MM.1S (cell line): ENCODE measurements around the gene VPS52.

Source experiments
- EZH2phosphoT487 ChIP-seq: fragments of 300-600 bp; sonication (generic); IDR thresholded peaks from 2 replicates; pipeline ENCODE4 v1.6.1; 2018; ENCODE audit warnings: antibody characterized with exemption, low read length
- TF ChIP-seq, protein P1 (sequence below): fragments of 300-600 bp; sonication (generic); IDR thresholded peaks from 2 replicates; pipeline ENCODE4 v1.5.1; 2016; ENCODE audit warnings: antibody characterized with exemption, low read length, mixed read lengths

DNA sequence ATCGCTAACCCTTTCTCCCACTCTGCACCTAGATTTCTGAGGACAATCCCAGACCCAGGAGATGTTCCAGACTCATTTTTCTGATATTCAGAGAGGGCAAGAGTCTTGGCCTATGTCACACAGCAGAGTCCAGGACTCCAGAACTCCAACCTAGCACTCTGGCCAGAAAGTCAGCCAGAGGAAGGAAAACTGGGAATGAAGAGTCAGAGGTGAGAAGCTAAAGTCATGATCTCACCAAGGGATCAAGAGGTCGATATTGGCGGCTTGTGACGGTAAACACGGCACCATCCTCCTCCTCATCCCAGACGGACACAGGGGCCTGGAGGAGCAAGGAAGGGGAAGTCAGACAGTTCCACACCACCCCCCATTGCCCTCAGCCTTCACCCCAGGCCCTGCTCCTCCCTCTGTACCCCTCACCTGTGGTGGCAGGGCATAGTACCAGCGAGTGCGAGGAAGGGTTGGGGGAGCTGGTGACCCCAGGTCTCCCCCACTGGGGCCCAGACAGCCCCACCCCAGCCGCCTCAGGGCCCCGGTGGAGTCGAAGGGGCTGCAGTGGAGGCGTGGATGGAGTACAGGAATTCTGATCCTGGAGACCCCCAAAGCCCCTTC is 25.2 kb upstream of the VPS52 start:
- TF ChIP-seq, protein P1, sequence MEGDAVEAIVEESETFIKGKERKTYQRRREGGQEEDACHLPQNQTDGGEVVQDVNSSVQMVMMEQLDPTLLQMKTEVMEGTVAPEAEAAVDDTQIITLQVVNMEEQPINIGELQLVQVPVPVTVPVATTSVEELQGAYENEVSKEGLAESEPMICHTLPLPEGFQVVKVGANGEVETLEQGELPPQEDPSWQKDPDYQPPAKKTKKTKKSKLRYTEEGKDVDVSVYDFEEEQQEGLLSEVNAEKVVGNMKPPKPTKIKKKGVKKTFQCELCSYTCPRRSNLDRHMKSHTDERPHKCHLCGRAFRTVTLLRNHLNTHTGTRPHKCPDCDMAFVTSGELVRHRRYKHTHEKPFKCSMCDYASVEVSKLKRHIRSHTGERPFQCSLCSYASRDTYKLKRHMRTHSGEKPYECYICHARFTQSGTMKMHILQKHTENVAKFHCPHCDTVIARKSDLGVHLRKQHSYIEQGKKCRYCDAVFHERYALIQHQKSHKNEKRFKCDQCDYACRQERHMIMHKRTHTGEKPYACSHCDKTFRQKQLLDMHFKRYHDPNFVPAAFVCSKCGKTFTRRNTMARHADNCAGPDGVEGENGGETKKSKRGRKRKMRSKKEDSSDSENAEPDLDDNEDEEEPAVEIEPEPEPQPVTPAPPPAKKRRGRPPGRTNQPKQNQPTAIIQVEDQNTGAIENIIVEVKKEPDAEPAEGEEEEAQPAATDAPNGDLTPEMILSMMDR, result no peak
- TF ChIP-seq EZH2phosphoT487, result no peak
